Left lung (tissue), 14 donors: ENCODE data around the gene CYB5D1. TPM values are rescaled to one million over a fixed set of nuclear protein-coding genes. Genes with fewer than 3 reads are reported as not detected.
A peak's percentile ranks its signal among the peaks of the same experiment; 100 is the strongest.
"Not testable (repeated sequence)": the region's sequence is repeated elsewhere in the genome, so short reads cannot be mapped to it uniquely, and the experiment has no call there.

Experiments used
- ATAC-seq: fragments of 200-7000 bp; cut with Tn5 transposase; one replicate; pipeline ENCODE4 v1.9.1; 2020; ENCODE audit warnings: moderate library complexity
- DNase-seq, 4 donors: peaks; one replicate each; pipeline ENCODE4 v3.0.0-alpha.2; 2013 to 2020
- H3K27ac ChIP-seq, 2 donors: fragments of 200-600 bp; sonication (generic) in 1 of 2; one replicate each; pipeline versions ENCODE4 v1.5.0 to v1.8.0; 2020 to 2021
- H3K27me3 ChIP-seq, 2 donors: fragments of 200-600 bp; sonication (generic) in 1 of 2; one replicate each; pipeline versions ENCODE4 v1.5.0 to v1.8.0; 2020 to 2021
- H3K36me3 ChIP-seq, 2 donors: fragments of 200-600 bp; sonication (generic) in 1 of 2; one replicate each; pipeline versions ENCODE4 v1.5.0 to v1.8.0; 2020 to 2021
- H3K4me1 ChIP-seq, 2 donors: fragments of 200-600 bp; one replicate each; pipeline ENCODE4 v1.8.0; 2021
- H3K4me3 ChIP-seq, 2 donors: fragments of 200-600 bp; sonication (generic) in 1 of 2; one replicate each; pipeline versions ENCODE4 v1.5.0 to v1.8.0; 2020 to 2021; ENCODE audit warnings: mild to moderate bottlenecking in 1 of 2
- H3K9me3 ChIP-seq, 2 donors: fragments of 200-600 bp; sonication (generic) in 1 of 2; one replicate each; pipeline versions ENCODE4 v1.5.0 to v1.8.0; 2020 to 2021
- intact Hi-C, 2 donors: fragments of 100-400 bp; cut with DNase I; formaldehyde crosslinking; loops; one replicate each; pipeline versions ENCODE4 v1.11.2 to v1.14.2; 2022
- long read RNA-seq, 12 donors: library from polyadenylated mRNA in 2 of 12; unstranded in 2 of 12; transcript quantifications; one replicate each; pipeline ENCODE4 v2.0.0 and lab custom pipeline, GENCODE V29; 2019 to 2026
- polyA plus RNA-seq, 6 donors: library from polyadenylated mRNA; unstranded; fragments of 120-200 nt; gene quantifications; one replicate each; pipeline ENCODE4 v1.2.1, GENCODE V29; 2013; ENCODE audit not compliant: insufficient read length in 6 of 6
- total RNA-seq, 2 donors: library from RNA; stranded (reverse); fragmentation: NEBNext Ultra II Directional; extraction: Animal tissue kit (Norgen Biotek cat#: 25700); gene quantifications; one replicate each; pipeline ENCODE4 v1.2.1, GENCODE V29; 2021
- TF ChIP-seq, protein P1 (sequence below), 2 donors: fragments of 200-600 bp; sonication (generic) in 1 of 2; IDR thresholded peaks; one replicate each; pipeline versions ENCODE4 v1.5.0 to v1.8.0; 2021; ENCODE audit warnings: antibody characterized with exemption in 2 of 2
- donor health status: DM: no; HTN: yes; CAD: no.
- donor health status: DM: no; HTN: no; CAD: no.

The CYB5D1 gene, protein sequence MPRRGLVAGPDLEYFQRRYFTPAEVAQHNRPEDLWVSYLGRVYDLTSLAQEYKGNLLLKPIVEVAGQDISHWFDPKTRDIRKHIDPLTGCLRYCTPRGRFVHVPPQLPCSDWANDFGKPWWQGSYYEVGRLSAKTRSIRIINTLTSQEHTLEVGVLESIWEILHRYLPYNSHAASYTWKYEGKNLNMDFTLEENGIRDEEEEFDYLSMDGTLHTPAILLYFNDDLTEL
- 10 to 100 TPM in 1 of 2 donors, 1 to 10 TPM in 1; 9.8 to 12.3 TPM for total RNA-seq
- polyA plus RNA-seq: 10 to 100 TPM; 14.6 to 25.8 (median 20.9) TPM
- long read RNA-seq, donor 1: 0 reads
- long read RNA-seq, donor 2, partial matches to known transcripts: 0 of 2 reads
- long read RNA-seq, donor 2, other reads (novel, unspliced or antisense): 0 of 2 reads
- long read RNA-seq, donor 3, partial matches to known transcripts: 0 of 3 reads
- long read RNA-seq, donor 3, other reads (novel, unspliced or antisense): 0 of 3 reads
- long read RNA-seq, donor 4, partial matches to known transcripts: 0 of 2 reads
- long read RNA-seq, donor 4, other reads (novel, unspliced or antisense): 0 of 2 reads
- long read RNA-seq, donor 5, partial matches to known transcripts: 0 of 3 reads
- long read RNA-seq, donor 5, other reads (novel, unspliced or antisense): 0 of 3 reads
- long read RNA-seq, donor 6, partial matches to known transcripts: 0 of 4 reads
- long read RNA-seq, donor 6, other reads (novel, unspliced or antisense): 0 of 4 reads
- long read RNA-seq, donor 7, partial matches to known transcripts: 0 of 1 reads
- long read RNA-seq, donor 7, other reads (novel, unspliced or antisense): 0 of 1 reads
- long read RNA-seq, donor 8, partial matches to known transcripts: 0 of 2 reads
- long read RNA-seq, donor 8, other reads (novel, unspliced or antisense): 0 of 2 reads
- long read RNA-seq, donor 9: 0 reads
- long read RNA-seq, donor 10: 0 reads
- long read RNA-seq, donor 11: 0 reads
- long read RNA-seq, donor 12, partial matches to known transcripts: 0 of 4 reads
- long read RNA-seq, donor 12, other reads (novel, unspliced or antisense): 0 of 4 reads

- intact Hi-C loops: no loop called here
- Histone ChIP-seq H3K27me3 (no peaks in the 10 kb centered on the region), H3K27ac (peak within 1 kb of the TSS; percentile 92 to 99), H3K4me1 (peaks cover 23 to 47% of the 10 kb centered on the region in 2 donors), H3K9me3 (no peaks in the 10 kb centered on the region), H3K4me3 (peak within 1 kb of the TSS; percentile 61 to 69), H3K36me3 (peaks cover 0 to 42% of the 10 kb centered on the region in 2 donors)
- peak; percentile 69 for ATAC-seq
- TF ChIP-seq, protein P1, sequence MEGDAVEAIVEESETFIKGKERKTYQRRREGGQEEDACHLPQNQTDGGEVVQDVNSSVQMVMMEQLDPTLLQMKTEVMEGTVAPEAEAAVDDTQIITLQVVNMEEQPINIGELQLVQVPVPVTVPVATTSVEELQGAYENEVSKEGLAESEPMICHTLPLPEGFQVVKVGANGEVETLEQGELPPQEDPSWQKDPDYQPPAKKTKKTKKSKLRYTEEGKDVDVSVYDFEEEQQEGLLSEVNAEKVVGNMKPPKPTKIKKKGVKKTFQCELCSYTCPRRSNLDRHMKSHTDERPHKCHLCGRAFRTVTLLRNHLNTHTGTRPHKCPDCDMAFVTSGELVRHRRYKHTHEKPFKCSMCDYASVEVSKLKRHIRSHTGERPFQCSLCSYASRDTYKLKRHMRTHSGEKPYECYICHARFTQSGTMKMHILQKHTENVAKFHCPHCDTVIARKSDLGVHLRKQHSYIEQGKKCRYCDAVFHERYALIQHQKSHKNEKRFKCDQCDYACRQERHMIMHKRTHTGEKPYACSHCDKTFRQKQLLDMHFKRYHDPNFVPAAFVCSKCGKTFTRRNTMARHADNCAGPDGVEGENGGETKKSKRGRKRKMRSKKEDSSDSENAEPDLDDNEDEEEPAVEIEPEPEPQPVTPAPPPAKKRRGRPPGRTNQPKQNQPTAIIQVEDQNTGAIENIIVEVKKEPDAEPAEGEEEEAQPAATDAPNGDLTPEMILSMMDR (IDR thresholded peaks at IDR 0.05): no peak
- peak; percentile 87 to 97 (median 93) for DNase-seq
Observed at GRCh38 chr17:7857713-7858521, at the start of gene CYB5D1. TSS of gene CYB5D1 (plus strand) at chr17:7858003. CDS start at chr17:7858135, 132 bp downstream.

DNA sequence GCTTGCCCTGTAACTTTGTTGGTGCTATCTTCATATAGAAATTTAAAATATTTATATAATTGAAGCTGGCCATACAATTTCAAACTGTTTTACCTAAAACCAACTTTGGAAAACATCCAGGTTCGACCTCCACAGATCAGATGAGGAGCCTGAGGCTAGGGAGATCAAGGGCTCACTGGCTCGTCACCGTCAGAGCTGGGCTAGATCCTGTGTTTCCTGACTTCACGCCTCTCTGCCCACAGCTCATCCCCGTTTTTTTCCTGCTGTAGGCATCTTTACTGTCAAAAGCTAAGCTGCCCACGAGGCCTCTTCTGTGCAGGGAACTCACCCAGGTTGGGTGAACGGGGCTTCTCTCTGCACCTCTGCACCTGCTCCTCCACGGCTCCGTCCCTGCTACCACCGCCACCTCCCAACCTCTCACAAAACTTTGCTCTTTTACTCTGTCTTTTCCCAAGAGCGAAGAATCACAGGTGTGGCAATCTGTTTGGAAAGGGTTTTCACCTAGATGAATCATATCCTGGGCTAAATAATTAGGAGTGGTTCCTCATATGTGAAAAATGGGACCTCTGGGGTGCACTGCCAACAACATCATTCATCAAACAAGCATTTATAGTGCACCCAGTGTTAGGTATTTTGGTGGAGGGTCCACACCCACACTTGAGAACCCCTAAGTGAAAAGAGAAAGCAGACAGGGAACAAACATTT, 48.6 kb upstream of the CYB5D1 start:
- peaks cover 0 to 12% of the 10 kb centered on the region in 2 donors for H3K27me3 ChIP-seq

GRCh38 chr17:7809791-7810343, 47.9 kb upstream of the CYB5D1 start:
- H3K36me3 ChIP-seq, H3K4me1 ChIP-seq, H3K9me3 ChIP-seq, H3K27ac ChIP-seq, H3K4me3 ChIP-seq, intact Hi-C loops, DNase-seq: not testable (repeated sequence)
- peaks cover 0 to 12% of the 10 kb centered on the region in 2 donors for H3K27me3 ChIP-seq
- ATAC-seq: peak; percentile 23

More for the DNA sequence above, 48.6 kb upstream of the CYB5D1 start:
- H3K27ac ChIP-seq: no peak overlapping the region
- H3K4me1 ChIP-seq: no peaks in the 10 kb centered on the region
- no peaks in the 10 kb centered on the region for H3K9me3 ChIP-seq
- DNase-seq (no peak), ATAC-seq (peak; percentile 68)
- TF ChIP-seq, protein P1 (IDR thresholded peaks at IDR 0.05): no peak
- no peak overlapping the region for H3K4me3 ChIP-seq
- intact Hi-C loops: no loop called here
- no peaks in the 10 kb centered on the region for H3K36me3 ChIP-seq

DNA sequence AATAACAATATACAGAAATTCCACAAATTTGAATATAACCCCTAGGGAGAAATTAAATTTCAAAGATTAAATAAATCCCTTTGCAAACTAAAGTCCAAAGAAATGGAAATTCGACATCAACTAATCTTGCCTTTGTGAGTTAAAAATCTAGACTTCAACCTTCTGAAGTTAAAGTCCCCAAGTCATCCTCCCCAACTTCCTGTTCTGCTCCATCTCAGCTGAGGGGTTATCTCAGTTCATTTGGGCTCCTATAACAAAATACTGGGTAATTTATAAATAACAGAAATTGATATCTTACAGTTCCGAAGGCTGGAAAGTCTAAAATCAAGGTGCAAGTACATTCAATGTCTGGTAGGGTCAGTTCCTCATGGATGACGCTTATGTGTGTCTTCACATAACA, 46.6 kb upstream of the CYB5D1 start:
- intact Hi-C loops: no loop called here
- TF ChIP-seq, protein P1 (IDR thresholded peaks at IDR 0.05): no peak
- no peak for ATAC-seq

More for the DNA sequence above, 46.6 kb upstream of the CYB5D1 start:
- Histone ChIP-seq H3K4me1 (no peaks in the 10 kb centered on the region), H3K4me3 (no peak overlapping the region), H3K27ac (no peak overlapping the region), H3K9me3 (no peaks in the 10 kb centered on the region), H3K27me3 (peaks cover 0 to 12% of the 10 kb centered on the region in 2 donors), H3K36me3 (no peaks in the 10 kb centered on the region)
- no peak for DNase-seq
